HEK293 (cell line): ENCODE results near the gene PMM1.

Source experiments
- CTCF ChIP-seq: fragments of 450-650 bp; formaldehyde crosslinking; IDR thresholded peaks from 2 replicates; pipeline ENCODE4 v1.5.1; 2016; ENCODE audit warnings: missing biosample characterization, missing genetic modification characterization
- EGR2 ChIP-seq: fragments of 450-650 bp; formaldehyde crosslinking; IDR thresholded peaks from 2 replicates; pipeline ENCODE4 v1.5.1; 2016; ENCODE audit warnings: low read depth, missing biosample characterization, missing genetic modification characterization
- KLF17 ChIP-seq: fragments of 450-650 bp; formaldehyde crosslinking; IDR thresholded peaks from 2 replicates; pipeline ENCODE4 v1.5.1; 2016; ENCODE audit warnings: missing biosample characterization, missing genetic modification characterization
- KLF7 ChIP-seq: fragments of 450-650 bp; formaldehyde crosslinking; IDR thresholded peaks from 2 replicates; pipeline ENCODE4 v1.5.1; 2016; ENCODE audit warnings: missing biosample characterization, missing genetic modification characterization, borderline replicate concordance
- KLF8 ChIP-seq: fragments of 450-650 bp; formaldehyde crosslinking; IDR thresholded peaks from 2 replicates; pipeline ENCODE4 v1.5.1; 2016; ENCODE audit warnings: missing biosample characterization, missing genetic modification characterization
- KLF9 ChIP-seq: fragments of 450-650 bp; formaldehyde crosslinking; IDR thresholded peaks from 2 replicates; pipeline ENCODE4 v1.5.1; 2016; ENCODE audit warnings: missing biosample characterization, missing genetic modification characterization, low read depth
- SCRT2 ChIP-seq: fragments of 450-650 bp; formaldehyde crosslinking; IDR thresholded peaks from 2 replicates; pipeline ENCODE4 v1.5.1; 2016; ENCODE audit warnings: missing biosample characterization, missing genetic modification characterization
- SP7 ChIP-seq: fragments of 450-650 bp; formaldehyde crosslinking; IDR thresholded peaks from 2 replicates; pipeline ENCODE4 v1.5.1; 2016; ENCODE audit warnings: missing biosample characterization, missing genetic modification characterization
- YY2 ChIP-seq: fragments of 450-650 bp; formaldehyde crosslinking; IDR thresholded peaks from 2 replicates; pipeline ENCODE4 v1.5.1; 2016; ENCODE audit warnings: missing biosample characterization, missing genetic modification characterization
- ZBTB17 ChIP-seq: fragments of 450-650 bp; formaldehyde crosslinking; IDR thresholded peaks from 2 replicates; pipeline ENCODE4 v1.5.1; 2016; ENCODE audit warnings: missing biosample characterization, missing genetic modification characterization
- ZBTB26 ChIP-seq: fragments of 450-650 bp; formaldehyde crosslinking; optimal IDR thresholded peaks from 2 replicates; pipeline ENCODE3; 2016; ENCODE audit warnings: missing biosample characterization, mild to moderate bottlenecking, missing genetic modification characterization
- ZBTB48 ChIP-seq: fragments of 450-650 bp; formaldehyde crosslinking; IDR thresholded peaks from 2 replicates; pipeline ENCODE4 v1.5.1; 2016; ENCODE audit warnings: missing biosample characterization, missing genetic modification characterization
- ZBTB7A ChIP-seq: fragments of 450-650 bp; formaldehyde crosslinking; IDR thresholded peaks from 2 replicates; pipeline ENCODE4 v1.5.1; 2016; ENCODE audit warnings: low read depth, missing biosample characterization, missing genetic modification characterization
- ZEB2 ChIP-seq: fragments of 450-650 bp; formaldehyde crosslinking; IDR thresholded peaks from 2 replicates; pipeline ENCODE4 v1.5.1; 2016; ENCODE audit warnings: missing biosample characterization, missing genetic modification characterization
- ZIC2 ChIP-seq: fragments of 450-650 bp; formaldehyde crosslinking; IDR thresholded peaks from 2 replicates; pipeline ENCODE4 v1.5.1; 2016; ENCODE audit warnings: missing biosample characterization, missing genetic modification characterization
- ZNF394 ChIP-seq: fragments of 450-650 bp; formaldehyde crosslinking; IDR thresholded peaks from 2 replicates; pipeline ENCODE4 v1.5.1; 2016; ENCODE audit warnings: missing biosample characterization, missing genetic modification characterization, mild to moderate bottlenecking, moderate library complexity, borderline replicate concordance
- ZNF398 ChIP-seq: fragments of 450-650 bp; formaldehyde crosslinking; IDR thresholded peaks from 2 replicates; pipeline ENCODE4 v1.5.1; 2017; ENCODE audit warnings: missing biosample characterization, missing genetic modification characterization
- ZNF416 ChIP-seq: fragments of 450-650 bp; formaldehyde crosslinking; IDR thresholded peaks from 2 replicates; pipeline ENCODE4 v1.5.1; 2016; ENCODE audit warnings: missing biosample characterization, missing genetic modification characterization
- ZNF423 ChIP-seq: fragments of 450-650 bp; formaldehyde crosslinking; IDR thresholded peaks from 2 replicates; pipeline ENCODE4 v1.5.1; 2016; ENCODE audit warnings: missing biosample characterization, missing genetic modification characterization
- ZNF571 ChIP-seq: fragments of 450-650 bp; formaldehyde crosslinking; IDR thresholded peaks from 2 replicates; pipeline ENCODE4 v1.5.0; 2017; ENCODE audit warnings: missing biosample characterization, missing genetic modification characterization
- ZNF600 ChIP-seq: fragments of 450-650 bp; formaldehyde crosslinking; IDR thresholded peaks from 2 replicates; pipeline ENCODE4 v1.5.1; 2016; ENCODE audit warnings: missing biosample characterization, missing genetic modification characterization
- ZNF621 ChIP-seq: fragments of 450-650 bp; formaldehyde crosslinking; IDR thresholded peaks from 2 replicates; pipeline ENCODE4 v1.5.1; 2017; ENCODE audit warnings: missing biosample characterization, missing genetic modification characterization
- ZNF629 ChIP-seq: fragments of 450-650 bp; formaldehyde crosslinking; IDR thresholded peaks from 2 replicates; pipeline ENCODE4 v1.5.1; 2017; ENCODE audit warnings: missing biosample characterization, missing genetic modification characterization
- ZNF639 ChIP-seq: fragments of 450-650 bp; formaldehyde crosslinking; IDR thresholded peaks from 2 replicates; pipeline ENCODE4 v1.5.1; 2016; ENCODE audit warnings: missing biosample characterization, missing genetic modification characterization
- ZNF645 ChIP-seq: fragments of 450-650 bp; formaldehyde crosslinking; IDR thresholded peaks from 2 replicates; pipeline ENCODE4; 2016; ENCODE audit warnings: missing biosample characterization, missing genetic modification characterization
- ZNF660 ChIP-seq: fragments of 450-650 bp; IDR thresholded peaks from 2 replicates; pipeline ENCODE4 v1.5.1; 2018; ENCODE audit warnings: missing biosample characterization, mild to moderate bottlenecking, missing genetic modification characterization
- ZSCAN18 ChIP-seq: fragments of 450-650 bp; formaldehyde crosslinking; IDR thresholded peaks from 2 replicates; pipeline ENCODE4 v1.5.1; 2016; ENCODE audit warnings: missing biosample characterization, missing genetic modification characterization

PMM1 gene

GRCh38 chr22:41589391-41590241, at the start of gene PMM1 (continued):
- 0 out of 2 replicates have a peak, but pooled peaks have one; percentile 48 for TF ChIP-seq ZNF416 (tag by site-specific recombination)
- TF ChIP-seq ZNF629 (tag by site-specific recombination): peak; percentile 83
- TF ChIP-seq KLF9 (tag by site-specific recombination): peak; percentile 88
- peak; percentile 73 for TF ChIP-seq ZNF398 (tag by site-specific recombination)
- TF ChIP-seq ZNF660 (tag by site-specific recombination): 0 out of 2 replicates have a peak, but pooled peaks have one; percentile 63
- TF ChIP-seq ZNF394 (tag by site-specific recombination): no peak
- TF ChIP-seq ZNF423 (tag by site-specific recombination): no peak
- TF ChIP-seq ZBTB26 (tag by site-specific recombination): peak; percentile 82
- TF ChIP-seq ZNF600: peak; percentile 83
- no peak for TF ChIP-seq ZNF621 (tag by site-specific recombination)
- TF ChIP-seq KLF7 (tag by site-specific recombination): 0 out of 2 replicates have a peak, but pooled peaks have one; percentile 23
- TF ChIP-seq SCRT2 (tag by site-specific recombination): peak; percentile 98
- peak; percentile 81; the same call in 1 of the 2 replicates for TF ChIP-seq CTCF (tag by site-specific recombination)
- TF ChIP-seq ZNF639: no peak
- TF ChIP-seq ZBTB48: peak; percentile 74; the same call in 1 of the 2 replicates
- TF ChIP-seq ZEB2 (tag by site-specific recombination): peak; percentile 46; the same call in 1 of the 2 replicates
- TF ChIP-seq ZNF645 (tag by site-specific recombination): 0 out of 2 replicates have a peak, but pooled peaks have one; percentile 45
- TF ChIP-seq ZBTB17 (tag by site-specific recombination): peak; percentile 88
- peak; percentile 74 for TF ChIP-seq ZIC2
- peak; percentile 56 for TF ChIP-seq SP7
- TF ChIP-seq ZBTB7A (tag by site-specific recombination): peak; percentile 75
- TF ChIP-seq ZNF571 (tag by site-specific recombination): no peak
- TF ChIP-seq ZSCAN18 (tag by site-specific recombination): 0 out of 2 replicates have a peak, but pooled peaks have one; percentile 31
- peak; percentile 60; the same call in 1 of the 2 replicates for TF ChIP-seq KLF17 (tag by site-specific recombination)
- peak; percentile 92 for TF ChIP-seq KLF8
- TF ChIP-seq EGR2: 0 out of 2 replicates have a peak, but pooled peaks have one; percentile 67
- TF ChIP-seq YY2 (tag by site-specific recombination): peak; percentile 11; the same call in 1 of the 2 replicates
